ENCODE measurements around the gene COBLL1. TPM values are rescaled to one million over a fixed set of nuclear protein-coding genes. Genes with fewer than 3 reads are reported as not detected.
A peak's percentile ranks its signal among the peaks of the same experiment; 100 is the strongest.

Gene COBLL1
- total RNA-seq, 1 experiment from 2014 or later: 47.0 TPM

GRCh38 chr2:164782323-164782722 lies 59.3 kb downstream of the COBLL1 start:
- Mint-ChIP-seq H3K4me1 (ENCODE audit: insufficient read depth, unreplicated experiment) (peaks cover 36% of the 10 kb centered on the region), H3K4me3 (ENCODE audit: unreplicated experiment) (no peak overlapping the region), H3K27me3 (ENCODE audit: insufficient read depth, unreplicated experiment) (no peaks in the 10 kb centered on the region), H3K36me3 (ENCODE audit: insufficient read depth, unreplicated experiment) (peaks cover 14% of the 10 kb centered on the region), H3K27ac (ENCODE audit: low read depth, unreplicated experiment) (peak overlapping the region; percentile 73), H3K9me3 (ENCODE audit: unreplicated experiment) (no peaks in the 10 kb centered on the region)
- ChIA-PET CTCF (no interaction called here), POLR2A (interaction anchor here (0.8 to 4.3 kb wide), 4 partner anchors 12 to 59 kb away, joined by 4 to 17 read pairs (median 4); partner anchors contain the start of gene COBLL1)
- no peak for TF ChIP-seq CTCF (IDR thresholded peaks at IDR 0.05; ENCODE audit: unreplicated experiment)
- BruUV-seq (replicated peaks): no TSS peak
- DNase-seq (ENCODE audit: unreplicated experiment): peak; percentile 82
- intact Hi-C loops (cut with micrococcal nuclease): loop anchor here (5.0 kb wide), 1 partner anchor 60 kb away; the partner anchor contains the start of gene COBLL1

DNA sequence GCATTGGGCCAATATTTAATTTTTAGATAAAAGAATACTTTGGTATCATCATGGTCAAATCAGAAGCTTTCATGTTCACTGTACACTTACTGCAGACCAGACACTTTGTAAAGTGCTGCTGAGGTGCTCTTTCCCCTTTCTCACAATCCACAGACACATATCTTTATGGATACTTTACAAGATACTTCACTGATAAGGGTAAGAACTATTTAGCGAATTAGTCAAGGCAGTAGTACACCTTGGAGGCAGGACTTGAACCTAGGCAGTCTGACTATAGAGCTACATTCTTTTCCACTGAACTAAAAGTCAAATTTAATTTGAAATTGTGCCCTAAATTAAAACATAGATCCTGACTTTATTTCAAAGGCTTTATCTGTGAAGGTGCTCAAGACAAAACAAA lies 60.2 kb downstream of the COBLL1 start:
- Mint-ChIP-seq H3K9me3 (ENCODE audit: unreplicated experiment) (no peaks in the 10 kb centered on the region), H3K4me3 (ENCODE audit: unreplicated experiment) (no peak overlapping the region), H3K27me3 (ENCODE audit: insufficient read depth, unreplicated experiment) (no peaks in the 10 kb centered on the region), H3K4me1 (ENCODE audit: insufficient read depth, unreplicated experiment) (peaks cover 30% of the 10 kb centered on the region), H3K27ac (ENCODE audit: low read depth, unreplicated experiment) (no peak overlapping the region), H3K36me3 (ENCODE audit: insufficient read depth, unreplicated experiment) (peaks cover 14% of the 10 kb centered on the region)
- ChIA-PET POLR2A (interaction anchor here (1.8 to 4.3 kb wide), 2 partner anchors 28 to 60 kb away, joined by 5 to 17 read pairs; partner anchors contain the start of gene COBLL1), CTCF (interaction anchor here (2.5 kb wide), 1 partner anchor 60 kb away, joined by 7 read pairs; the partner anchor contains the start of gene COBLL1)
- BruUV-seq (replicated peaks): no TSS peak
- no peak for DNase-seq (ENCODE audit: unreplicated experiment)
- no peak for TF ChIP-seq CTCF (IDR thresholded peaks at IDR 0.05; ENCODE audit: unreplicated experiment)
- intact Hi-C loops (cut with micrococcal nuclease): loop anchor here (5.0 kb wide), 1 partner anchor 61 kb away; the partner anchor contains the start of gene COBLL1

DNA sequence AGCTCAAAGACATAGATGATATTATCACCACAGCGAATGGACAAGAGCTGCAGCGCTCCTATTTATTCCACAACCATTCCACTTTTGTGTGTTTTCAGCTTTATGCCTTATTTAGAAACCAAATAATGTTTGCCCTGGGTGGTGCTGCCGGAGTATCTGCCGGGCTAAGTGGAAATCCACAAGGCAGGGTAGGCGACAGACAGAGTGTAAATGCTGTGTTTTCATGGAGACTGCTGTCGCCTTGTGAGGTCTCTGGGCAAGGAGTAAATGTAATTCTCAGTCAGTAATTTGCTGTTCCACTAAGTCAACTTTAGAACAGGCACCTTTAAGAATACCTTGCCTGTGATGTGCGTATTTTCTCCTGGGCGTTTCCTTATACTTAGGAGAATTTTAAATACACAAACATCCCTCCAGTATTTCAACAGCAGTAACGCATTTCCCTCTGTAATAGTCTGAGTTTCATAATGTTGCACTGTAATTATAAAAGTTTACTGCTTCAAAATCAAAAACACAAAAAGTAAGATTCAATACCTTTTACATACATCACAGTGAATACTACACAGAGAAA lies 60.9 kb downstream of the COBLL1 start:
- no peak for TF ChIP-seq CTCF (IDR thresholded peaks at IDR 0.05; ENCODE audit: unreplicated experiment)
- no peak overlapping the region for H3K27ac Mint-ChIP-seq (ENCODE audit: low read depth, unreplicated experiment)
- H3K36me3 Mint-ChIP-seq (ENCODE audit: insufficient read depth, unreplicated experiment): peaks cover 14% of the 10 kb centered on the region
- no peak overlapping the region for H3K4me3 Mint-ChIP-seq (ENCODE audit: unreplicated experiment)
- CTCF ChIA-PET: interaction anchor here (2.5 kb wide), 1 partner anchor 61 kb away, joined by 7 read pairs; the partner anchor contains the start of gene COBLL1
- no peaks in the 10 kb centered on the region for H3K9me3 Mint-ChIP-seq (ENCODE audit: unreplicated experiment)
- H3K27me3 Mint-ChIP-seq (ENCODE audit: insufficient read depth, unreplicated experiment): no peaks in the 10 kb centered on the region
- POLR2A ChIA-PET: interaction anchor here (0.6 to 4.3 kb wide), 2 partner anchors 61 to 124 kb away, joined by 3 to 17 read pairs; partner anchors contain the start of gene COBLL1
- no TSS peak for BruUV-seq (replicated peaks)
- intact Hi-C loops (cut with micrococcal nuclease): loop anchor here (5.0 kb wide), 1 partner anchor 62 kb away; the partner anchor contains the start of gene COBLL1
- DNase-seq (ENCODE audit: unreplicated experiment): no peak
- peaks cover 25% of the 10 kb centered on the region for H3K4me1 Mint-ChIP-seq (ENCODE audit: insufficient read depth, unreplicated experiment)

- Mint-ChIP-seq H3K36me3 (ENCODE audit: insufficient read depth, unreplicated experiment) (peaks cover 14% of the 10 kb centered on the region), H3K4me1 (ENCODE audit: insufficient read depth, unreplicated experiment) (peaks cover 19% of the 10 kb centered on the region), H3K27ac (ENCODE audit: low read depth, unreplicated experiment) (no peak overlapping the region), H3K9me3 (ENCODE audit: unreplicated experiment) (no peaks in the 10 kb centered on the region), H3K4me3 (ENCODE audit: unreplicated experiment) (no peak overlapping the region), H3K27me3 (ENCODE audit: insufficient read depth, unreplicated experiment) (no peaks in the 10 kb centered on the region)
- no peak for TF ChIP-seq CTCF (IDR thresholded peaks at IDR 0.05; ENCODE audit: unreplicated experiment)
- peak; percentile 14 for DNase-seq (ENCODE audit: unreplicated experiment)
- BruUV-seq (replicated peaks): no TSS peak
- intact Hi-C loops (cut with micrococcal nuclease): loop anchor here (5.0 kb wide), 1 partner anchor 63 kb away; the partner anchor contains the start of gene COBLL1
- CTCF ChIA-PET: interaction anchor here (0.7 to 2.5 kb wide), 4 partner anchors 34 to 133 kb away, joined by 3 to 7 read pairs (median 4); partner anchors contain the start of gene COBLL1
- POLR2A ChIA-PET: interaction anchor here (0.5 to 4.3 kb wide), 3 partner anchors 16 to 130 kb away, joined by 3 to 17 read pairs (median 3); partner anchors contain the start of gene COBLL1
Observed at GRCh38 chr2:164779383-164780057, 62.1 kb downstream of the COBLL1 start.

Measured in MCF 10A (cell line).